ENCODE results near the gene SEMA4G. TPM values are rescaled to one million over a fixed set of nuclear protein-coding genes. Genes with fewer than 3 reads are reported as not detected.
A peak's percentile ranks its signal among the peaks of the same experiment; 100 is the strongest.

SEMA4G gene
- total and polyA plus RNA-seq, 2 of the 13 experiments (the other 11 are each of a cell fraction or from before 2014, with no cell fraction given), result 46.2 to 207 TPM

- no peak for TF ChIP-seq CSRNP2 (CRISPR knock-in tag; conservative IDR thresholded peaks at IDR 0.05; ENCODE audit: low read depth)
- no peak for TF ChIP-seq RELA (CRISPR knock-in tag; IDR thresholded peaks at IDR 0.05)
- TF ChIP-seq NFE2L2 (IDR thresholded peaks at IDR 0.05; ENCODE audit: low read length), result no peak
- TF ChIP-seq REL (CRISPR knock-in tag; conservative IDR thresholded peaks at IDR 0.05), result no peak
- TF ChIP-seq ZNF33A (CRISPR knock-in tag; IDR thresholded peaks at IDR 0.05; ENCODE audit: borderline replicate concordance), result no peak
- TF ChIP-seq ZMAT3 (CRISPR knock-in tag; conservative IDR thresholded peaks at IDR 0.05), result no peak; the same call in 1 of the 2 replicates
- no peak for TF ChIP-seq RAD51 (IDR thresholded peaks at IDR 0.05; ENCODE audit: borderline replicate concordance)
- no peak for TF ChIP-seq FOXM1 (CRISPR knock-in tag; IDR thresholded peaks at IDR 0.05)
- TF ChIP-seq ERF (CRISPR knock-in tag; IDR thresholded peaks at IDR 0.05), result no peak
- TF ChIP-seq RORA (CRISPR knock-in tag; IDR thresholded peaks at IDR 0.05), result no peak
- no peak for TF ChIP-seq ZNF251 (CRISPR knock-in tag; IDR thresholded peaks at IDR 0.05)
- peak; percentile 41 for TF ChIP-seq ZNF781 (CRISPR knock-in tag; IDR thresholded peaks at IDR 0.05; ENCODE audit: borderline replicate concordance, not compliant biosample characterization)
- TF ChIP-seq ZNF160 (CRISPR knock-in tag; IDR thresholded peaks at IDR 0.05), result peak; percentile 36; the same call in 1 of the 2 replicates
- TF ChIP-seq DMTF1 (CRISPR knock-in tag; IDR thresholded peaks at IDR 0.05), result no peak
- no peak for TF ChIP-seq ZNF672 (CRISPR knock-in tag; IDR thresholded peaks at IDR 0.05)
- TF ChIP-seq SP5 (CRISPR knock-in tag; IDR thresholded peaks at IDR 0.05; ENCODE audit: borderline replicate concordance, low read depth), result peak; percentile 66
- TF ChIP-seq STAT6 (CRISPR knock-in tag; IDR thresholded peaks at IDR 0.05; ENCODE audit: borderline replicate concordance), result no peak
- TF ChIP-seq AHR (CRISPR knock-in tag; IDR thresholded peaks at IDR 0.05), result no peak
- TF ChIP-seq ZNF276 (CRISPR knock-in tag; IDR thresholded peaks at IDR 0.05; ENCODE audit: low read depth), result no peak
- no peak for TF ChIP-seq SMARCC2 (IDR thresholded peaks at IDR 0.05)
- TF ChIP-seq HMGA1 (CRISPR knock-in tag; conservative IDR thresholded peaks at IDR 0.05), result no peak
- TF ChIP-seq MTF1 (CRISPR knock-in tag; IDR thresholded peaks at IDR 0.05), result no peak
- no peak for TF ChIP-seq ZKSCAN5 (CRISPR knock-in tag; IDR thresholded peaks at IDR 0.05)
These were observed 29.1 kb downstream of the SEMA4G start (continued) for GRCh38 chr10:100998183-100998990.
